Measurements from ENCODE around the gene TUFM. TPM values are rescaled to one million over a fixed set of nuclear protein-coding genes. Genes with fewer than 3 reads are reported as not detected.

The TUFM gene
- total and polyA plus RNA-seq, 9 donors, result 75.7 to 123 (median 106) TPM

- intact Hi-C loops (cut with DNase I), result no loop called here
- Histone ChIP-seq H3K27me3 (no peaks in the 10 kb centered on the region), H3K4me3 (no peak overlapping the region), H3K36me3 (no peaks in the 10 kb centered on the region), H3K4me1 (ENCODE audit: insufficient read depth) (no peaks in the 10 kb centered on the region), H3K27ac (no peak overlapping the region), H3K9me3 (no peaks in the 10 kb centered on the region)
- TF ChIP-seq EP300 (IDR thresholded peaks at IDR 0.05) (no peak), POLR2A (IDR thresholded peaks at IDR 0.05) (no peak), CTCF (IDR thresholded peaks at IDR 0.05) (no peak)
- WGBS, 3 donors, result 88 to 90% (median 90%) methylated on average over 14 of the region's 14 CpGs
- DNase-seq, result no peak
Observed at GRCh38 chr16:28839004-28839639, 7.0 kb downstream of the TUFM start.

GRCh38 chr16:28838558-28838918 is 7.6 kb downstream of the TUFM start:
- no peak overlapping the region for H3K4me3 ChIP-seq
- no peaks in the 10 kb centered on the region for H3K27me3 ChIP-seq
- H3K9me3 ChIP-seq, result no peaks in the 10 kb centered on the region
- no peaks in the 10 kb centered on the region for H3K4me1 ChIP-seq (ENCODE audit: insufficient read depth)
- H3K27ac ChIP-seq, result no peak overlapping the region
- TF ChIP-seq CTCF (IDR thresholded peaks at IDR 0.05), result no peak
- no peak for TF ChIP-seq EP300 (IDR thresholded peaks at IDR 0.05)
- TF ChIP-seq POLR2A (IDR thresholded peaks at IDR 0.05), result no peak
- no peaks in the 10 kb centered on the region for H3K36me3 ChIP-seq
- DNase-seq, result no peak
- WGBS, 3 donors, result 94 to 100% (median 100%) methylated on average over 1 of the region's 1 CpG
- intact Hi-C loops (cut with DNase I), result no loop called here

- intact Hi-C loops (cut with DNase I), result no loop called here
- H3K36me3 ChIP-seq, result no peaks in the 10 kb centered on the region
- 81 to 85% (median 82%) methylated on average over 7 of the region's 7 CpGs for WGBS, 3 donors
- H3K4me3 ChIP-seq, result no peak overlapping the region
- H3K4me1 ChIP-seq (ENCODE audit: insufficient read depth), result no peaks in the 10 kb centered on the region
- no peak overlapping the region for H3K27ac ChIP-seq
- no peak for TF ChIP-seq CTCF (IDR thresholded peaks at IDR 0.05)
- no peak for TF ChIP-seq POLR2A (IDR thresholded peaks at IDR 0.05)
- no peak for TF ChIP-seq EP300 (IDR thresholded peaks at IDR 0.05)
- no peaks in the 10 kb centered on the region for H3K27me3 ChIP-seq
- H3K9me3 ChIP-seq, result no peaks in the 10 kb centered on the region
- DNase-seq, result no peak
Observed at GRCh38 chr16:28837672-28838557, 8.2 kb downstream of the TUFM start.

GRCh38 chr16:28836761-28837064 is 9.4 kb downstream of the TUFM start:
- no peaks in the 10 kb centered on the region for H3K9me3 ChIP-seq
- H3K4me1 ChIP-seq (ENCODE audit: insufficient read depth), result no peaks in the 10 kb centered on the region
- H3K36me3 ChIP-seq, result no peaks in the 10 kb centered on the region
- intact Hi-C loops (cut with DNase I), result no loop called here
- TF ChIP-seq EP300 (IDR thresholded peaks at IDR 0.05) (no peak), POLR2A (IDR thresholded peaks at IDR 0.05) (no peak), CTCF (IDR thresholded peaks at IDR 0.05) (no peak)
- H3K4me3 ChIP-seq, result no peak overlapping the region
- no peaks in the 10 kb centered on the region for H3K27me3 ChIP-seq
- WGBS, 3 donors, result 75 to 78% (median 78%) methylated on average over 8 of the region's 8 CpGs
- no peak overlapping the region for H3K27ac ChIP-seq
- DNase-seq, result no peak

Data from ovary (tissue), 9 donors.